Stimulated activated CD4-positive, alpha-beta T cell treated with anti-CD3 and anti-CD28 coated beads, Interleukin-4, amount 100 ng/mL, for 4 hours (primary cell): ENCODE measurements around the gene NDUFAF4.

Source experiments
- DNase-seq, 2 experiments: peaks; one replicate each; pipeline ENCODE4 v3.0.0-alpha.2; 2020

Gene NDUFAF4

DNA sequence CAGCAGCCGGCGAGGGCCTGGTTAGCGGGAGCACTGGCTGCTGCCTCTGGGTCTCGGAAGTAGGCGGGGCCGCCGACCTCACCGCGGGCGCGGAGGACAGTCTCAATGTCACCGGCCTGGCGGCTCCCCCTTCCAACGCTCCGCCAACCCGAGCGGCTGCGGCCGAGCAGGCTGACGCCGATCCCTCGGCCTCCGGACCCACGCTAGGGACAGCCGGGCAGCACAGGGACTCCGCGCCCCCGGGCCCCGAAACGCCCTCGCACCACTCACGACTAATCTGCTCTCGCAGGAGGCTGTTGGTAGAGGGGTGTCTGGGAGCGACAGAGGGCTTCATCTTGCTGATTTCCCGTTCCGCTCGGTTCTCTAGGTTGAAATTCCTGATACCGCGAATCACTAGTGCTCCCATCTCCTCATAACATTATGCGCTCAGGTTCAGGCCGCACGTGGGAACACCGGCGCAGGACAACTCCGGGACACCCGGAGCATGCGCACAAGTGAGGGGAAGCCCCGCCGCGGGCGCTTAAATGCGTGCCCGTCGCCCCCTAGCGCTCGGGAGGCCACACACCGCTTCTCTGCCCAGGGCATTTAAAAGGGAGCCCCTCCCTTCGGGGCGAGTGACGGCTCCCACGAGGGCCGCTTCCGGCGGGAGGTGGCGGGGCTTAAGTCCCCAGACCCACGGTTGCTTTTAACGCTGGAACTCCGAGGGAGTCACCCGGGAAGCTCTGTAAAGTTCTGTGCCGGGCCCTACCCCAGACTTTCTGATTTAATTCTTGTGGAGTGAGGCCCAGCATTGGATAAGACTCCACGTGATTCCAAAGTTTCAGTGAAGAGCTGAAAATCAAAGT, at the start of gene NDUFAF4:
NDUFAF4 (minus strand) TSS at position 496 of the 845 bp plus-strand sequence; CDS start at position 406, 90 bp downstream.
- DNase-seq: peak; percentile 95

DNA sequence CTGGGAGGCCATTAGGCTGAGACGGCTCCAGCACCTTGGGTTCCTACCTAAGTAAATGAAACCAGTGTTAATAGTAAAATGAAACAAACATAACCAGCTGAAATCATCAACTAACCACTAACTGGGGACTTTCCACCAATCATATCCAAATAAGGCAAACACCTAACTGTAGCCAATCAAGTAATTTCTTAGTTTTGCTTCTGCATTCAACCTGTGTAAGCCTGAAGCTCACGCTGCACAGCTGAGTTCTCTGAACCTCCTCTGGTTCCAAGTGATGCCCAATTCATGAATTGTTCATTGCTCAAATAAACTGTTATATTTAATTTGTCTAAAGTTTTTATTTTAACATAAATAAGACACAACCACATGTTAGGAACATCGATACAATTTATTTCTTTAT, 49.4 kb upstream of the NDUFAF4 start:
- DNase-seq: no peak

DNA sequence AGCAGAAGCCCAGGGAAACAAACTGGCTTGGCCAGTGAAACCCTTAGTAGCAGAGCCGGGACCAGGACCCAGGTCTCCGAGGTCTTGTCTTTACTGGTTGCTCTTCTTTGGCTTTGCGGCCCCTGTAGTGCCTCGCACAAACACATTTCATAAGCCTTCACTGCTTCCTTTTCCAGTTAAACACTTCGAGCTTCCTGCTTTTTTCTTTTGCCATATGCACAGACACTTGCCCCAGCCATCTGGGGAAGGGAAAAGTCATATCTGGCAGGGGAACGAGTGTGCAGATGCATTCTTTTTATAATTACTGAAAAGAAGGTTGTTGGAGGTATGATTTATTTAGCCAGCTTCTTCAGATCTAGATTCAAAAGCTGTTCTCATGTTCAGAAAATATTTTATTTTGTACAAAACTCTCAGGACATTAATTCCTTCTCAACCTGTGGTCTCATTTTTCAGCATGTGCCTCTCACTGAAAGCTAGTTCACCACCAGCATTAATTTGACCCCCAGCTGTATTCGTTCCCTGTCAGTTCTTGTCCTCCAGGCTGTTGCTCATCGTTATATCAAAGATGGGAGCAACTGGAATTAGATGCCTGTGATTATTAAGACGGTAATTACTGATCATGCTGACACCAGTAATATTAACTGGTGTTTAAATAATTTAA, 46.0 kb upstream of the NDUFAF4 start:
- DNase-seq: no peak

- no peak for DNase-seq
Measured at GRCh38 chr6:96942676-96943075, 45.0 kb upstream of the NDUFAF4 start.

- DNase-seq: no peak
Measured at GRCh38 chr6:96940322-96940721, 42.6 kb upstream of the NDUFAF4 start.

DNA sequence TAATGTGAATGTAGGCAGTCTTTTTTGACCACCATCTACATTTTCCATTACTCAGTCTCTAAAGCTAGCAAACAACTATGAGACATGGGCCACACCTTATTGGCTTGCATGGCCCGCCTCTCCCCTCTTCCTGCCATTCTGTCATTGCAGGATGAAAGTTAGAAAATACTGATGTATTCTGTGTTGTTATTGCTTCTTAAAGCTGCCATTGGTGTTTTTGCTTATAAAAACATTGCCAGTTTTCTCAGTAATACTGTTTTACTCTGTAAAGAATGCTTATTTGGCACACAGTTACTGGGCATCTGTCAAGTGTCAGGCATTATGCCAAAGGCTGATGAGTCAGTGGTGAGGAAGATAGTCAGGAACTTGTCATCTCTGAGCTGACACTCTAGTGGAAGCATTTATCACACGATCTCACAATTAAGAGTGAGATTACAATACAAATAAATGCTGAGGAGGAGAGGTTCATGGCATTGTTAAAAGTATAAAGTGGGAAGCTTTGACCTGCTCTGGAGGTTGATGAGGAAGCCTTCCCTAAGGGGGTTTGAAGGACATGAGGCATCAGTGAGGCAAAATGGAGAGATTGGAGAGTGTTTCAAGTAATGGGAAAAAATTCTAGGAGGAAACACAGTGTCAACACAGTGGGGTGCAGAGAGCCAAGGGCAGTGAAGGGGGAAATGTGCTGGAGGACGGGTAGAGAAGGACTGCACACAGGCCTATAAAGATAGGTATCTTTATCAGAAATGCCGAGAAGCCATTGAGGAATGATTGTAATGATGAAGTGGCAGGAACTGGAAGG, 41.5 kb upstream of the NDUFAF4 start:
- no peak for DNase-seq

DNA sequence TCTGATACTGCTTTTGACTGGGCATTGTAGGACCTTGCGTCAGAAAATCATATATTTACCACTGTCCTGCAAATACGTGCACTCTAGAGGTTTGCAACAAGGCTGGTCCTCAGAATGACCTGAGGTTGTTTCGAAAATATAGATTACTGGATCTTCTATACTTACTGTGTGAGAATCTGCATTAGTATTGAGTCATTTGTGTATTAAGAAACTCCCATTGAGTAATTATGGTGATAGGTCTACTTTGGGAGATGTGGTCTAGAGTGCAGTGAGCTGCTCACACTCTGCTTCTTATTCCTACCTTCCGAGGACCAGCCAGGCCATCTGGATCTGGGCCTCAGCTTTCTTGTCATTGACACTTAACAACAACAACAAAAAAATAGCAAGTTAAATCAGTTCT, 36.4 kb upstream of the NDUFAF4 start:
- DNase-seq: no peak

- DNase-seq: no peak
Measured at GRCh38 chr6:96931198-96931597, 33.5 kb upstream of the NDUFAF4 start.

DNA sequence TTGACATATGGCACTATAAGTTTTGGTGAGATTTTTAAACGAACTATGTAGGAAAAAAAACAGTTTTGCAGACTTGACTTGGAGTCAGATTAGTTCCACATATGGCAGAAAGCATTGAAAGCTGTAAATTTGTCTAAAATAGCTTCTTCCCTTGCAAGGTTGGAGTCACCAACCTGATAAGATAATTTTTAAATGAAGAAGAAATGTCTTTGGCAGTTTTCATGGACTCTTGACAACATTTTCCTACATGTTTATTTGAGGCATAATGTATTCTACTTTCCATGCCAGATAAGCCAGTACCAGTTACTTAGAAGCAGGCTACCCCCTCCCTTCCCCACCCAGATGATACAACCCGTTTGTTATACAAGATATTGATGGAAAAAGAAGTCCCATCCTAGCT, 32.0 kb upstream of the NDUFAF4 start:
- no peak for DNase-seq

DNA sequence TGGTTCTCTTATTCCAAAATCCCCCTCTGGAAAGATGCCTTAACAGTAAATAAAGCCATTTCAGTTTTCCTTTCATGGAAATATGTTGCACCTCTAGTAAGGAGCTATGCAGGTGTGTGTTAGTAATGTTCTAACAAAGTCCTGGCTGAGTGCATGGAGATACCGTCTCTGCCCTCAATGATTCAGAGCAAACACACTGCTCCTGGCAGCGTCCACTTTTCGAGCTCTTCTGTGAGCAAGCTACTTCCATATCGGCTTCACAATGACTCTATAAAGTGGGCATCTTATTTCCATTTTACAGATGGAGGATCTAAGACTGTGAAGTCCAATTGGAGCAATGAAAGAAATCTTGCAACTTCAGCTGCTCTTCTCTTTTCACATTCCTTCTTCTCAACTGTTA, 30.0 kb upstream of the NDUFAF4 start:
- no peak for DNase-seq

- no peak for DNase-seq
Measured at GRCh38 chr6:96926425-96926824, 28.7 kb upstream of the NDUFAF4 start.

DNA sequence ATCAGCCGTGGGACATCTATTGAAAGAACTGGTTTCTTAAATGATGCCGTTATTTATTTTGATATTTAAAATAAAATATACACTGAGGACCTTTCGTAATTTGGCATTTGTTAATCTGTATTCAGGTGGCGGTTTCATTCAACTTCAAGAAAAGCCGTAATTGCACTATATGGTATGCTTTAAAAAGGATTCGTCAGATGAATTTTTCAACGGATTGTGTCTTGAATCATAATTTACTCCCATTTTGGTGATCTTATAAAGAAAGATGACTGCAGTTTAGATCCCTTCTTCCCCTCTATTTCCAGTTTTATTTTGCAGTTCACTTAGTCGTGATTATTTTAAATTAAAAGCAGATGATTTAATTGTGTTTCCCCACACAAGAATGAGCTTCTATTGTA, 27.6 kb upstream of the NDUFAF4 start:
- DNase-seq: no peak

DNA sequence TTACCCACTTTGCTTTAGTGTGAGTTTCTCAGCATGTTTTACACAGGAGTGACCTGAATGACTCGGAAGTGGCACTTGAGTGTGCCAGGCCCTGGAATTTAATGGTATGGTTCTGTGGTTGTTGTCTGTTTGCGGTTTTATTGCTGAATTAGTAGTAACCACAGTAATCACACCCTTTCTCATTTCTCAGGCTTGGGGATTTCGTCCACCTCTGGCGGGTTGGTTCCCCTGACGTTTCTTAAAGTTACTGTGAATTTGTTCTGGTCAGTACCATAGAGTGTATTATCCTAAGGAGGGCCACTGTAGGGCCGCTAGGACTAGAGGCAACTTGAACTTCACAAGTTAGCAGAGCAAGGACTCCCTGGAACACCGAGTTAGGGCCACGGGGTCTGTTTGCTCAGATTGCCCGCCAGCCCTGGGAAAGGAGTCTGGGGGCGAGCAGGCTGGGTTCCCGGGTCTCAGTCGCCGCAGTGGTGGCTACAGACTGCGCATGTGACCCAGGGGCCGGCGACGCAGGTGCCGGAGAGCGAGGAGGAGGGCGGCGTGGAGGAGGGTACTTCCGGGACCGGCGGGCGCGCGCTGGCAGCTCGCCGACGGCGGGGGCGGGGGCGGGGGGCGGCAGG, 26.3 kb upstream of the NDUFAF4 start:
- DNase-seq: no peak

GRCh38 chr6:96923400-96923799, 25.7 kb upstream of the NDUFAF4 start:
- no peak for DNase-seq

DNA sequence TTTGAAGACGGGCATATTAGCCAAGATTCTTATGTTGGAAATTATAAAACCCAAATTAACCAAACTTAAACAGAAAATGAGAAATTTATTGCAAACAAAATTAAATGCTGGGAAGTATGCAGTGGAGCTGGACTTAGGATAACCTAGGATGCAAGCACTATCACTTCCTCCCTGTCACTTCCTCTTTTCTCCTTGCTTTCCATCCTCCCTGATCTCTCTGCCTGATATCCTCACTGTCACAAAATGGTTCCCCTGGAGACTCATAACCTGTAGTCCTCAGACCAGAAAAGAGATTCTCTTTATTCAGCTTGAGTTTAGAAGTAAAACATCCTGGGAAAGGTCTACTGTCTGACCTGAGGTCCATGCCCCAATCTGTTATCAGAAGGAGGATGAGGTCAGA, 19.4 kb upstream of the NDUFAF4 start:
- no peak for DNase-seq

DNA sequence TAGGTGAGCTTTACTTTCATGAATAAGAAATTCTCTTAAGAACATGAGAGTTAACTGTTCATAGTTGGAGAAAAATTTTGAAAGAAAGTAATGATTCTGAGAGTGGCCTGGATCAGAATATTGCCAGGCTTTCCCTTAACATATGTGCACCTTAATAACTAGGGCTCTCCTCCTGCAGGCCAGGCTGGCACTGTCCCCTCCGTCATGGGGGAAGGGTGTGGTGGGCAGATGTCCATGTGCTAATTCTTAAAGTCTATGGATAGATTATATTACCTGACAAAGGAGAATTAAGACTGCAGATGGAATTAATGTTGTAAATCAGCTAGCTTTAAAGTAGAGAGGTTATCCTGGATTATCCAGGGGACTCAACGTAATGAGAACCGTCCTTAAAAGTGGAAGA, 15.9 kb upstream of the NDUFAF4 start:
- no peak for DNase-seq

DNA sequence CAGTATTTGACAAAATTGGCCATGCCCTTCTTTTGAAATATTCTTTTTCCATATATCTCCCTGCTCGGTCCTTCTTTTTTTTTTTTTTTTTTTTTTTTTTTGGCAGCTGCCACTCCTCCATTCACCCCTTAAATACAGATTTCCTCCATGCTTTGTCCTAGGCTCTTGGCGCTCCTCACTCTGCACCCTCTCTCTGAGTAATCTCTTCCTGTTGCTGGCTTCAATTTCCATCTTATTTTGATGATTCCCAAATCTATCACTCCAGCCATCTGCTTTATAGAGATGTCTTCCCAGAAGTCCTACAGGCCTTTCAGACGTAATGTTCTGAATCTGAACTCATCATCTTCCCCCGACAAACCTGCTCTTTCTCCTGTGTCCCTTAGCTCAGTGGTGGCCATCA, 14.1 kb upstream of the NDUFAF4 start:
- DNase-seq: no peak

DNA sequence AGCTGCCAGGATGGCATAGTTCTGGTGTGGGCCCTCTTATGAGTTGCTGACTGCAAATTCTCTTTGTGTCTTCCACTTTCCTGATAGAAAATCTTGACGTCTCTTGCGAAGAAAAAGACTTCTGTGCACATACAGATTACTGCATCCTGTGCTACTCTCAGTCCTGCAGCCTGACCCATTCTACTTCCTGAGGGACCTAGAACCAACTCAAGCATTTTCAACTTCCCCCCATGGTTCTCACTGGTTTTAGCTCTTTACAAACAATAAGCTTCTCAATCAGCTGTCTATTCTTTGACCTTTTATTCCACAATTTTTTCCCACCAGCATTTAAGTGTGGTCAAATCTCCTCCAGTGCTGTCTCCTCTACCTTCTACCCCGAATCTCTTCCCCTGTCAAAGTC, 13.5 kb upstream of the NDUFAF4 start:
- DNase-seq: no peak

- no peak for DNase-seq
Measured at GRCh38 chr6:96909811-96910210, 12.1 kb upstream of the NDUFAF4 start.

DNA sequence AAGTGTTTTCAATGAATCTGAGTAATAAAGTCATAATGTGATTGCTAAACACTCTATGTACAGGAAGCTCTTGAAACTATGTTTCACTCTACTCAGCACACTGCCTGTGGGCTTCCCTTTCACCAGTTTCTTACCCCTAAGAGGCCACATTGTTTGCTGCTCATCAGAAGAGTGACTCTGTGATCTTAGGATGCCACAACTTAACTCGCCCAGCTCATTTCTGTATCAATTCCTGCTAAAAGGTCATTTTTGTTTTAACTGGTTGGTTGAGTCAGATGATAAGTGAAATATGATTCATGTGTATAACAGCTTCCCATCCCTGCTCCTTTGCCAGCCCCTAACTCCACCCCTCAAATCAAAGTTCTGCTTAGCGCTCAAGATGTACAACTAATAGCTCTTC, 9.8 kb upstream of the NDUFAF4 start:
- no peak for DNase-seq

DNA sequence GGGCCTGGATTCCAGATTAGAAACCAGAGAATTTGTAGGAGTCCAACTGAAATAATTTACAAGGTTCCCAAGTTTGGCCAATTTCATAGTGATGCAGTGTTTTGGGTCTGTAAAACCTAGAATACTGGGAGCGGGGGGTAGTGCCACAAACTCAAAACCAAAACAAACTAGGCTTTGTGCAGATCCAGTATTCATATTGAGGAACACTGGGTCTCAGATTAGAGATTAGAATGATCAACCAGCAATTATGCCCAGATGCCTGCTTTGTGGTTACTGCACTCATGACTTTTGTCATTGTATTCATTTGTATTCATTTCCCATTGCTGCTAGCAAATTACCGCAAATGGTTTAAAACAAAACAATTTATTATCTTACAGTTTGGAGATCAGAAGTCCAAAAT, 3.2 kb upstream of the NDUFAF4 start:
- no peak for DNase-seq

- no peak for DNase-seq
Measured at GRCh38 chr6:96899451-96899998, 1.8 kb upstream of the NDUFAF4 start.

GRCh38 chr6:96899019-96899418, 1.3 kb upstream of the NDUFAF4 start:
- DNase-seq: no peak
